Smooth muscle cell (in vitro differentiated cells): ENCODE measurements around the gene EPHB2. TPM values are rescaled to one million over a fixed set of nuclear protein-coding genes. Genes with fewer than 3 reads are reported as not detected.

ENCODE experiments used
- DNase-seq: peaks from one replicate; lab custom pipeline; 2025; ENCODE audit not compliant: unreplicated experiment; lab: John Stamatoyannopoulos, UW
- H2AFZ ChIP-seq: fragments of 200-600 bp; sonication (generic); 2 replicates; pipeline ENCODE4 v1.6.0; 2016; ENCODE audit warnings: antibody characterized with exemption, low read depth, mild to moderate bottlenecking
- H3F3A ChIP-seq: fragments of 200-600 bp; sonication (generic); 2 replicates; pipeline ENCODE4 v1.6.0; 2017; ENCODE audit warnings: antibody characterized with exemption, low read depth
- H3K27ac ChIP-seq: fragments of 200-600 bp; sonication (generic); 2 replicates; pipeline ENCODE4 v1.5.1; 2016; ENCODE audit warnings: low read depth, mild to moderate bottlenecking
- H3K27me3 ChIP-seq: fragments of 200-600 bp; sonication (generic); 2 replicates; pipeline ENCODE4 v1.6.1; 2016; ENCODE audit warnings: low read depth, mild to moderate bottlenecking
- H3K36me3 ChIP-seq: fragments of 200-600 bp; sonication (generic); 2 replicates; pipeline ENCODE4 v1.5.1; 2016; ENCODE audit warnings: low read depth
- H3K4me1 ChIP-seq: fragments of 200-600 bp; sonication (generic); 2 replicates; pipeline ENCODE4 v1.5.1; 2016; ENCODE audit warnings: low read depth
- H3K4me2 ChIP-seq: fragments of 200-600 bp; sonication (generic); 2 replicates; pipeline ENCODE4 v1.6.0; 2016; ENCODE audit warnings: mild to moderate bottlenecking
- H3K4me3 ChIP-seq: fragments of 200-600 bp; sonication (generic); 2 replicates; pipeline ENCODE4 v1.5.1; 2016; ENCODE audit warnings: mild to moderate bottlenecking
- H3K79me2 ChIP-seq: fragments of 200-600 bp; sonication (generic); 2 replicates; pipeline ENCODE4 v1.6.0; 2016; ENCODE audit warnings: low read depth, mild to moderate bottlenecking
- H3K9ac ChIP-seq: fragments of 200-600 bp; sonication (generic); 2 replicates; pipeline ENCODE4 v1.6.0; 2016; ENCODE audit warnings: low read depth
- H3K9me3 ChIP-seq: fragments of 200-600 bp; sonication (generic); replicated peaks from 2 replicates; pipeline ENCODE4 v1.5.1; 2016; ENCODE audit warnings: low read depth
- H4K20me1 ChIP-seq: fragments of 200-600 bp; sonication (generic); 2 replicates; pipeline ENCODE4 v1.6.0; 2016; ENCODE audit warnings: low read depth
- WGBS: methylation state at CpG from one replicate; pipeline ENCODE4 v1.1.7; 2016; ENCODE audit warnings: low lambda C conversion rate; 5-methylcytosine and 5-hydroxymethylcytosine counted together
- polyA plus RNA-seq: library from polyadenylated mRNA; unstranded; fragments of >200 nt; fragmentation: Nextera tagmentation; extraction: Ambion mirVana; gene quantifications from 2 replicates; pipeline ENCODE4 v1.2.1, GENCODE V29; 2016
- total RNA-seq: library from RNA; depleted of rRNA; stranded (reverse); fragments of >200 nt; gene quantifications from 2 replicates; pipeline ENCODE4 v1.2.3, GENCODE V29; 2014
- TF ChIP-seq, protein P1 (sequence below): fragments of 200-600 bp; sonication (generic); IDR thresholded peaks from 2 replicates; pipeline ENCODE4 v1.5.1; 2017; ENCODE audit warnings: borderline replicate concordance, mild to moderate bottlenecking, antibody characterized with exemption; ENCODE audit not compliant: insufficient read depth, poor library complexity, severe bottlenecking

The EPHB2 gene
- total and polyA plus RNA-seq, 2 experiments from 2014 or later, result 1.1 to 6.7 TPM

GRCh38 chr1:22681556-22682276 is 28.9 kb upstream of the EPHB2 start:
- H3F3A ChIP-seq, result no peaks in the 10 kb centered on the region
- H3K79me2 ChIP-seq, result no peaks in the 10 kb centered on the region
- H3K9ac ChIP-seq, result no peak overlapping the region
- H3K4me2 ChIP-seq, result no peak overlapping the region
- no peak overlapping the region for H3K4me3 ChIP-seq
- no peak for DNase-seq
- no peak overlapping the region for H2AFZ ChIP-seq
- H3K4me1 ChIP-seq, result peaks cover 23% of the 10 kb centered on the region
- 89% methylated on average over 15 of the region's 15 CpGs for WGBS
- no peaks in the 10 kb centered on the region for H3K9me3 ChIP-seq
- H3K27me3 ChIP-seq, result peaks cover 36% of the 10 kb centered on the region
- H3K36me3 ChIP-seq, result no peaks in the 10 kb centered on the region
- H4K20me1 ChIP-seq, result no peaks in the 10 kb centered on the region
- no peak overlapping the region for H3K27ac ChIP-seq
- TF ChIP-seq, protein P1, sequence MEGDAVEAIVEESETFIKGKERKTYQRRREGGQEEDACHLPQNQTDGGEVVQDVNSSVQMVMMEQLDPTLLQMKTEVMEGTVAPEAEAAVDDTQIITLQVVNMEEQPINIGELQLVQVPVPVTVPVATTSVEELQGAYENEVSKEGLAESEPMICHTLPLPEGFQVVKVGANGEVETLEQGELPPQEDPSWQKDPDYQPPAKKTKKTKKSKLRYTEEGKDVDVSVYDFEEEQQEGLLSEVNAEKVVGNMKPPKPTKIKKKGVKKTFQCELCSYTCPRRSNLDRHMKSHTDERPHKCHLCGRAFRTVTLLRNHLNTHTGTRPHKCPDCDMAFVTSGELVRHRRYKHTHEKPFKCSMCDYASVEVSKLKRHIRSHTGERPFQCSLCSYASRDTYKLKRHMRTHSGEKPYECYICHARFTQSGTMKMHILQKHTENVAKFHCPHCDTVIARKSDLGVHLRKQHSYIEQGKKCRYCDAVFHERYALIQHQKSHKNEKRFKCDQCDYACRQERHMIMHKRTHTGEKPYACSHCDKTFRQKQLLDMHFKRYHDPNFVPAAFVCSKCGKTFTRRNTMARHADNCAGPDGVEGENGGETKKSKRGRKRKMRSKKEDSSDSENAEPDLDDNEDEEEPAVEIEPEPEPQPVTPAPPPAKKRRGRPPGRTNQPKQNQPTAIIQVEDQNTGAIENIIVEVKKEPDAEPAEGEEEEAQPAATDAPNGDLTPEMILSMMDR, result no peak

- Histone ChIP-seq H3K9me3 (no peaks in the 10 kb centered on the region), H2AFZ (no peak overlapping the region), H3K79me2 (no peaks in the 10 kb centered on the region), H3K4me1 (peaks cover 10% of the 10 kb centered on the region), H4K20me1 (no peaks in the 10 kb centered on the region), H3F3A (no peaks in the 10 kb centered on the region), H3K27ac (no peak overlapping the region), H3K4me2 (no peak overlapping the region), H3K4me3 (no peak overlapping the region), H3K36me3 (no peaks in the 10 kb centered on the region), H3K27me3 (peaks cover 51% of the 10 kb centered on the region), H3K9ac (no peak overlapping the region)
- TF ChIP-seq, protein P1, result no peak
- DNase-seq, result no peak
- 90% methylated on average over 1 of the region's 1 CpG for WGBS
Measured at GRCh38 chr1:22683547-22683946, 27.1 kb upstream of the EPHB2 start.

GRCh38 chr1:22685591-22686059 is 25.0 kb upstream of the EPHB2 start:
- no peak overlapping the region for H3K27ac ChIP-seq
- H3K4me3 ChIP-seq, result no peak overlapping the region
- H3F3A ChIP-seq, result no peaks in the 10 kb centered on the region
- H2AFZ ChIP-seq, result no peak overlapping the region
- H3K9ac ChIP-seq, result no peak overlapping the region
- no peaks in the 10 kb centered on the region for H3K9me3 ChIP-seq
- no peak overlapping the region for H3K4me2 ChIP-seq
- H3K4me1 ChIP-seq, result peaks cover 19% of the 10 kb centered on the region
- WGBS, result 38% methylated on average over 10 of the region's 10 CpGs
- TF ChIP-seq, protein P1, result no peak
- H3K36me3 ChIP-seq, result no peaks in the 10 kb centered on the region
- H3K27me3 ChIP-seq, result peaks cover 53% of the 10 kb centered on the region
- DNase-seq, result no peak
- no peaks in the 10 kb centered on the region for H3K79me2 ChIP-seq
- H4K20me1 ChIP-seq, result no peaks in the 10 kb centered on the region

DNA sequence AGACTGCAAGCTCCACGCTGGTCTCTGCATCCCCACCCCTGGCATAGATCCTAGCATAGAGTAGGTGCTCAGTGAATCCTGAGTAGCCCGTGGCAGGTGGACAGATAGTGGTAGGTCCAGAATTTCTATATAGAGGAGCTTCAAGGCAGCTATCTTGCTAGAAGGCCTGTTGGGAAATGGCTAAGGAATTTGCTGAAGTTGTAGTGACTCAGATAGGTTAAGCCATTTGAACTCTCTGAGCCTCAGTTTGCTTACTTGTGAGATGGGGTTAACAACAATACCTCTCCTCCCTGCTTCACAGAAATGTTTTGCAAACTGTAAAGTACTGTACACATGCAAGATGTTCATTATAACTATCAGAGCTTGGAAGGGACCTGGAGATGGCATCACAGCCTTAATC is 23.4 kb upstream of the EPHB2 start:
- H3F3A ChIP-seq, result no peaks in the 10 kb centered on the region

More for the DNA sequence above, 23.4 kb upstream of the EPHB2 start:
- H4K20me1 ChIP-seq, result no peaks in the 10 kb centered on the region
- peaks cover 61% of the 10 kb centered on the region for H3K27me3 ChIP-seq
- H3K4me1 ChIP-seq, result peaks cover 19% of the 10 kb centered on the region
- no peak for DNase-seq
- H3K4me3 ChIP-seq, result no peak overlapping the region
- 85% methylated on average over 2 of the region's 2 CpGs for WGBS
- no peak overlapping the region for H3K27ac ChIP-seq
- H3K36me3 ChIP-seq, result no peaks in the 10 kb centered on the region
- no peaks in the 10 kb centered on the region for H3K9me3 ChIP-seq
- H3K9ac ChIP-seq, result no peak overlapping the region
- no peaks in the 10 kb centered on the region for H3K79me2 ChIP-seq
- H3K4me2 ChIP-seq, result no peak overlapping the region
- TF ChIP-seq, protein P1, result no peak
- H2AFZ ChIP-seq, result no peak overlapping the region
